ENCODE data around the gene NEK7.

DNA sequence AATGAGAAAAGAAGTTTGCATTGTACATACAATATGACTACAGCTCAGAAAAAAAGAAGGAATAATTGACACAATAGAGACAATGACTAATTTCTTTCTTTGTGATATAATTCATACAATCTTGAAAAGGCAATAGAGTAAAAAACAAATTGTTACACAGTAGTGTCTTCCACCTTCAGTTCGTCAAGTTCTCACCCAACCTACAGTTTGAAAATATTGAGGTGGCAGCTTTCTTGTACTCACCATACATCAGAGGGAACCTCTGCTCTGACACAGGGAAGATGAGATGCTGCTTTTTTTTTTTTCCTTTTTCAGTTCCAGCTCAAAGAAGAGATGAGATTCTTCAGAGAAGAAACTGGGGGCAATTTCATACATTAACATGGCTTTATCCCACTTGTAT, 210.5 kb downstream of the NEK7 start:
- TF ChIP-seq, protein P1, sequence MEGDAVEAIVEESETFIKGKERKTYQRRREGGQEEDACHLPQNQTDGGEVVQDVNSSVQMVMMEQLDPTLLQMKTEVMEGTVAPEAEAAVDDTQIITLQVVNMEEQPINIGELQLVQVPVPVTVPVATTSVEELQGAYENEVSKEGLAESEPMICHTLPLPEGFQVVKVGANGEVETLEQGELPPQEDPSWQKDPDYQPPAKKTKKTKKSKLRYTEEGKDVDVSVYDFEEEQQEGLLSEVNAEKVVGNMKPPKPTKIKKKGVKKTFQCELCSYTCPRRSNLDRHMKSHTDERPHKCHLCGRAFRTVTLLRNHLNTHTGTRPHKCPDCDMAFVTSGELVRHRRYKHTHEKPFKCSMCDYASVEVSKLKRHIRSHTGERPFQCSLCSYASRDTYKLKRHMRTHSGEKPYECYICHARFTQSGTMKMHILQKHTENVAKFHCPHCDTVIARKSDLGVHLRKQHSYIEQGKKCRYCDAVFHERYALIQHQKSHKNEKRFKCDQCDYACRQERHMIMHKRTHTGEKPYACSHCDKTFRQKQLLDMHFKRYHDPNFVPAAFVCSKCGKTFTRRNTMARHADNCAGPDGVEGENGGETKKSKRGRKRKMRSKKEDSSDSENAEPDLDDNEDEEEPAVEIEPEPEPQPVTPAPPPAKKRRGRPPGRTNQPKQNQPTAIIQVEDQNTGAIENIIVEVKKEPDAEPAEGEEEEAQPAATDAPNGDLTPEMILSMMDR (conservative IDR thresholded peaks at IDR 0.05): no peak
- TF ChIP-seq ZFX (IDR thresholded peaks at IDR 0.05): no peak

All from C4-2B (cell line).